Activated CD4-positive, alpha-beta memory T cell treated with anti-CD3 and anti-CD28 coated beads, Interleukin-2, amount 10 ng/mL, durations not matched to agents 7 days and 5 days (primary cell): ENCODE data around the gene PTCD3. TPM values are rescaled to one million over a fixed set of nuclear protein-coding genes. Genes with fewer than 3 reads are reported as not detected.
A peak's percentile ranks its signal among the peaks of the same experiment; 100 is the strongest.

Source experiments
- CTCF ChIA-PET: fragments of 350-600 bp; sonication (Branson Sonifier 250); formaldehyde crosslinking; loops from one replicate; lab custom pipeline; 2021; ENCODE audit warnings: antibody characterized with exemption, inconsistent platforms; lab: Charles Lee
- POLR2A ChIA-PET: fragments of 350-600 bp; sonication (Branson Sonifier 250); formaldehyde crosslinking; loops from one replicate; lab custom pipeline; 2021; ENCODE audit warnings: antibody characterized with exemption; lab: Charles Lee
- DNase-seq: peaks from one replicate; pipeline ENCODE4 v3.0.0-alpha.2; 2020
- H3K27ac Mint-ChIP-seq: one replicate; pipeline ENCODE4 v1.8.0; 2021; ENCODE audit warnings: mild to moderate bottlenecking, mixed read lengths
- H3K27me3 Mint-ChIP-seq: one replicate; pipeline ENCODE4 v1.8.0; 2021; ENCODE audit warnings: mixed read lengths
- H3K36me3 Mint-ChIP-seq: one replicate; pipeline ENCODE4 v1.8.0; 2021; ENCODE audit warnings: low read depth, mixed read lengths
- H3K4me1 Mint-ChIP-seq: one replicate; pipeline ENCODE4 v1.8.0; 2021; ENCODE audit warnings: mixed read lengths
- H3K4me3 Mint-ChIP-seq: one replicate; pipeline ENCODE4 v1.8.0; 2021; ENCODE audit warnings: mild to moderate bottlenecking, mixed read lengths
- H3K9me3 Mint-ChIP-seq: one replicate; pipeline ENCODE4 v1.8.0; 2021; ENCODE audit warnings: mixed read lengths
- total RNA-seq, 2 experiments: library from RNA; stranded (reverse); gene quantifications; one replicate each; pipeline ENCODE4 v1.2.3, GENCODE V29; 2021

The PTCD3 gene
- total RNA-seq, 2 experiments from 2014 or later, result 144 to 149 TPM

DNA sequence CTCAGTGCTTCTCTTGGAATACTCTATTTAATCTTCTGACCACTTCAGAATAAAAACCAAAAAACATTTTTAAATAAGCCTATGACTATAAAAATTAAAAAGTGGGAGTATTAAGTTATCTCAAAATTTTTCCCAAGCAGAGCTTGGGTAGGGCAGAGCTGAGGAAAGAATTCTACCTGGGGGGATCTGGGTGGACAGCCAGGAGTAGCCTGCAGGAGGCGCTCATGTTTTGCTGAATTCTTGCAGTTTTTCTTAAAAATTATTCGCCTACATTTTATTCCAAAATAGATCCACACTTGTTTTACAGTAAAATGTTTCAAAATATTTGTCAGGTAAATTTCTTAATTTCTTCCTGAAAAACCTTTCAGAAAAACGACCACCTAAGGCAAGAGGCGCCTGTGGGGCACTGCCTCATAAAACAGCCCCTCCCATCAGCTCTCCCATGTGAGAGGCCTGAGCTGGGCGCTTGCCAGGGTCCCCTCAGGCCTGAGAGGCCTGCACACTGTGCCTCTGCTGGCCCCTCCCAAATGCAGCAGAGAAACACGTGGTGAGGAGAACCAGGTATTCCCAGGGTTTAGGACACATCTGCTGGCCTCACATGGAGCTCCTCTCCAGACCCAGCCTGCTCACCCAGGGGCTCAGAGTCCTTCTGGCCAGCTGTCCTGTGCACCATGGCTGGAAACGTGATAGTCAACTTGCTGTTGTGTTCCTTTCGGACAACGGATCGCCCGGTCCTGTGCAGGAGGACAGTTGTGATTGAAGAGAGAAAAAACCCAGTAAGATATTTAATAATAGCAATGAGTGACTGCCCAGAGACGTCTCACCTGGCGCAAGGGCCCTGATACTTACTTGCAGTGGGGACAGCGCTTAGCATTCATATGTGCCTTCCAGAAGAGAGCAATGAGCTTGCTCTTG, 17.8 kb upstream of the PTCD3 start:
- H3K9me3 Mint-ChIP-seq, result no peaks in the 10 kb centered on the region
- H3K36me3 Mint-ChIP-seq, result peaks cover 30% of the 10 kb centered on the region
- DNase-seq, result no peak
- CTCF ChIA-PET, result interaction anchor here (0.5 to 2.2 kb wide), 19 partner anchors 8 to 798 kb away, joined by 3 to 15 read pairs (median 4); no protein-coding TSS in a partner anchor
- H3K4me3 Mint-ChIP-seq, result no peak overlapping the region
- no peak overlapping the region for H3K27ac Mint-ChIP-seq
- H3K4me1 Mint-ChIP-seq, result no peaks in the 10 kb centered on the region
- no peaks in the 10 kb centered on the region for H3K27me3 Mint-ChIP-seq
- POLR2A ChIA-PET, result interaction anchor here (1.2 to 2.0 kb wide), 2 partner anchors 16 to 18 kb away, joined by 6 to 8 read pairs; partner anchors contain the start of genes POLR1A and PTCD3

DNA sequence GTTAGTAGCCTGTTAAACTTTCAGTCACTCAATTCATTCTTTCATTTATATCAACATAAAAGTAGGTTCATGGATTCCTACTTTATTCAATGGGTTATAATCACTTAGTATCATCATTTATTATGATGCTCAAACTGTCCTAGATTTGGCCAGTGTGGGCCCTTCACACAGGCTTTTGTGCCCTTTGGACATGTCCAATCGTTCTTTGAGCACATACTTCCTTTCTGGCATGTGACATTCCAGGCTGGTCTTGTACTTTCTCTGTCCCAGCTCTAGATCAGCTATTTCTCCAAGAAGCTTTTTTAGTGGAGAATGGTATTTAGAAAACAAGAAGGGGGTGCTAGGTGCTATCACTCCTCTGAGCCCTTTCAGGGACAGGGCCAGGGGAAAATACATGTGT, 11.8 kb upstream of the PTCD3 start:
- H3K4me3 Mint-ChIP-seq, result no peak overlapping the region
- H3K4me1 Mint-ChIP-seq, result peaks cover 19% of the 10 kb centered on the region
- H3K27ac Mint-ChIP-seq, result no peak overlapping the region
- POLR2A ChIA-PET, result interaction anchor here (2.8 kb wide), 1 partner anchor 12 kb away, joined by 12 read pairs; the partner anchor contains the start of genes POLR1A and PTCD3
- no peak for DNase-seq
- H3K27me3 Mint-ChIP-seq, result no peaks in the 10 kb centered on the region
- peaks cover 52% of the 10 kb centered on the region for H3K36me3 Mint-ChIP-seq
- H3K9me3 Mint-ChIP-seq, result no peaks in the 10 kb centered on the region
- CTCF ChIA-PET, result interaction anchor here (0.6 kb wide), 1 partner anchor 289 kb away, joined by 3 read pairs; no protein-coding TSS in a partner anchor

DNA sequence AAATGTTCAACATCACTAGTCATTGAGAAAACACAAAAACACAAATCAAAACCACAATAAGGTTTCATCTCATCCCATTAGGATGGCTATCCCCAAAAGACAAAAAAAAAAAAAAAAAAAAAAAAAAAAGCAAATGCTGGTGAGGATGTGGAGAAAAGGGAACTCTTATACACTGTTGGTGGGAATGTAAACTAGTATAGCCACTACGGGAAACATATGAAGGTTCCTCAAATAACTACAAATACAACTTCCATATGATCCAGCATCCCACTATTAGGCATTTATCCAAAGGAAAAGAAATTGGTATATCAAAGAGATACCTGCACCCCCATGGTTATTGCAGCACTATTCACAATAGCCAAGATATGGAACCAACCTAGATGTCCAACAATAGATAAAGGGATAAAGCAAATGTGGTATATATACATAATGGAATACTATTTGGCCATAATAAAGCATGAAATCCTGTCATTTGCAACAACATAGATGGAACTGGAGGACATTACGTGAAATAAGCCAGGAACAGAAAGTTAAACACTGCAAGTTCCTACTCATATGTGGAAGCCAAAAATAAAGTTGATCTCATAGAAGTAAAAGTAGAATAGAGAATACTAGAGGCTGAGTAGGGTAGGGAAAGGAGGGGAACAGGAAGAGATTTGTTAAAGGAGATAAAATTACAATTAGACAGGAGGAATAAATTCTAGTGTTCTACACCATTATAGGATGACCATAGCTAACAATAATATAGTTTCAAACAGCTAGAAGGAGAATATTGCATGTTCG, 8.7 kb upstream of the PTCD3 start:
- no peak for DNase-seq
- Mint-ChIP-seq H3K4me1 (peaks cover 32% of the 10 kb centered on the region), H3K36me3 (peaks cover 56% of the 10 kb centered on the region), H3K27ac (no peak overlapping the region), H3K27me3 (no peaks in the 10 kb centered on the region), H3K4me3 (no peak overlapping the region), H3K9me3 (peaks cover 1% of the 10 kb centered on the region)
- POLR2A ChIA-PET, result interaction anchor here (2.8 kb wide), 1 partner anchor 9 kb away, joined by 12 read pairs; the partner anchor contains the start of genes POLR1A and PTCD3
- CTCF ChIA-PET, result interaction anchor here (1.4 to 1.5 kb wide), 2 partner anchors 9 to 270 kb away, joined by 4 to 9 read pairs; no protein-coding TSS in a partner anchor

DNA sequence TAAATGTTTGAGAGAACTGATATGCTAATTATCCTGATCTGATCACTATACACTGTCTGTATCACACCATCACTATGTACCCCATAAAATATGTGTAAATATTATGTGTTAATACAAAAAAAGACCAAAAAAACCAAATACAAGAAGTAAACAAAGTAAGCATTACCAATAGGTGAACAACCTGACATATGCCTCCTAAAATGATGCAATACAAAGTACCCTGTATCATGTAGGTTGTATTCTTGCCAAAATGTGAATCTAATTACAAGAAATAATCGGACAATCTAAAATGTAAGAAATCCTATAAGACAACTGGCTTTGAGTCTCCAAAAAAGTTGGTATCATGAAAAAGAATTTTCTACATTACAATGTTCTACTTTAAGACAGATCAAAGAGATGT, 8.1 kb upstream of the PTCD3 start:
- peaks cover 62% of the 10 kb centered on the region for H3K36me3 Mint-ChIP-seq
- peaks cover 3% of the 10 kb centered on the region for H3K9me3 Mint-ChIP-seq
- CTCF ChIA-PET, result interaction anchor here (0.8 to 1.5 kb wide), 3 partner anchors 10 to 270 kb away, joined by 4 read pairs; no protein-coding TSS in a partner anchor
- H3K4me1 Mint-ChIP-seq, result peaks cover 38% of the 10 kb centered on the region
- no peak overlapping the region for H3K4me3 Mint-ChIP-seq
- no peak overlapping the region for H3K27ac Mint-ChIP-seq
- no peak for DNase-seq
- POLR2A ChIA-PET, result no interaction called here
- H3K27me3 Mint-ChIP-seq, result no peaks in the 10 kb centered on the region

DNA sequence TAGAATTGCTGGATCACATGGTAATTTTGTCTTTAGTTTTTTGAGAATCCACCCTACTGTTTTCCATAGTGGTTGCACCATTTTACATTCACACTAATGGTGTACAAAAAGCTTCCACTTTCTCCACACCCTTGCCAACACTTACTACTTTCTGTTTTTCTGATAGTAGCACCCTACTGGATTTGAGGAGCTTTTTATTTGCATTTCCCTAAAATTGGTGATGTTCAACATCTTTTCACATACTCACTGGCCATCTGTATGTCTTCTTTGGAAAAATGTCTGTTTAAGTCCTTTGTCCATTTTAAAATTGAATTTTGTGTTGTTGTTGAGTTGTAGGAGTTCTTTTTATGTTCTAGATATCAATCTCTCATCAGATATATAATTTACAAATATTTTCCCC, 3.9 kb upstream of the PTCD3 start:
- no peaks in the 10 kb centered on the region for H3K27me3 Mint-ChIP-seq
- ChIA-PET CTCF (interaction anchor here (1.3 to 1.8 kb wide), 2 partner anchors 14 to 275 kb away, joined by 3 to 5 read pairs; no protein-coding TSS in a partner anchor), POLR2A (interaction anchor here (1.1 kb wide), 1 partner anchor 13 kb away, joined by 3 read pairs; no protein-coding TSS in a partner anchor)
- peaks cover 3% of the 10 kb centered on the region for H3K9me3 Mint-ChIP-seq
- no peak for DNase-seq
- H3K4me3 Mint-ChIP-seq, result no peak overlapping the region
- peaks cover 52% of the 10 kb centered on the region for H3K4me1 Mint-ChIP-seq
- peaks cover 50% of the 10 kb centered on the region for H3K36me3 Mint-ChIP-seq
- no peak overlapping the region for H3K27ac Mint-ChIP-seq

DNA sequence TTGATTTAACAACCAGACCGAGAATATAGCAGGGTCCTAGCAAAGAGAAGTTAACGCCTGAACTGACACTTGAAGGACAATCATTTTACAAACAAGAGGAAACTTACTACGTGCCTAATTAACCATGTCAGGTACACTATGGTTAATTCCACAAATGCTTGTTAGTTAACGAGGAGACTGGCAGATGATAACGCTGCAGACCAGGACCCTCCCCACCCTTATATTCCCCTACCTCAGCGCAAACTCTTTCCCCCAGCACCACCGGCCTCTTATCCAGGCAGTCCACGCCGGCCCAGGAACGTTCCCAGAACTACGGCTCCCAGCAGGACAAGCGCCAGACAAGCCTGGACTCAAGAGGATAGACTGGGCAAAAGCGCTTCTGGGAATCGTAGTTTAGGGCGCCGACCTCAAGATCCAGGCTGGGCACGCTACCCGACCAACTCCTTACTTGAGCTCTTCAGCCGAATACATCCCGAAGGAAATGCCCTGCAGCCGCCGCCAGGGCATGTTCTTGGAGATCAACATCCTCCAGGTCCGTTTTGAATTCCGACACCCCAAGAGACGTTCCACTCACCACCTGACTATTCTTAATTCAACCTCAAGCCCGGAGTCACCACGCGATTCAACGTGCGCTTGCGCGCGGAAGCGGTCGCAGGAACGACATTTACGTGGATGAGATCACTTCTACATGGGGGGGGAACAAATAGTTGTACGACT, 625 bp upstream of the PTCD3 start, which contains the start of gene POLR1A:
Gene POLR1A (minus strand): TSS at position 635 of the 717 bp plus-strand sequence. CDS start 110 bp downstream, at position 525.
- DNase-seq, result peak; percentile 89
- ChIA-PET POLR2A (interaction anchor here (0.6 to 2.5 kb wide), 42 partner anchors 10 to 566 kb away, joined by 3 to 21 read pairs (median 4); partner anchors contain the start of genes IMMT, KDM3A, MAT2A and MRPL35), CTCF (interaction anchor here (0.9 to 2.9 kb wide), 9 partner anchors 11 to 278 kb away, joined by 3 to 17 read pairs (median 6); no protein-coding TSS in a partner anchor)
- Mint-ChIP-seq H3K4me3 (peak within 1 kb of the TSS; percentile 80), H3K27ac (peak within 1 kb of the TSS; percentile 92), H3K27me3 (no peaks in the 10 kb centered on the region), H3K36me3 (peaks cover 51% of the 10 kb centered on the region), H3K4me1 (peaks cover 58% of the 10 kb centered on the region), H3K9me3 (peaks cover 3% of the 10 kb centered on the region)

DNA sequence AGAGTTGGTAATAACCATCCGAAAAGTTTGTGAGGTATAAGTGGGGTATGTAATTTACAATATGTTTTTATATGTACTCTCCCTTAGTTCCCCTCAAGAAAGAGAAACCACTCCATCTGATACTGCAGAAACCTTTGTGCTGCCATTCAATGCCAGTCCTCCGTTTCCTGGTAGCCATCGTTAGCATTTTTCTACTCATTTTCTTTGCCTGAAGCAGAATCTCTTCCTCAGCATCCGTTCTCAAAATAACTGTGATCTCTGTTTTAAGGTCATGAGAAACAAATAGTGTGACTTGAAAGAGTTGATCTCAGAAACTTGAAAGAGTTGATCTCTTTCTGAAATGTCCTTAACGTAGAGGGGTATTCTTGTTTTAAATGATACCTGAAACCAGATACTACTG, 996 bp downstream of the PTCD3 start:
- no peak for DNase-seq
- H3K27ac Mint-ChIP-seq, result peak overlapping the region; percentile 92
- H3K4me1 Mint-ChIP-seq, result peaks cover 49% of the 10 kb centered on the region
- peak overlapping the region; percentile 80 for H3K4me3 Mint-ChIP-seq
- CTCF ChIA-PET, result interaction anchor here (1.5 to 2.9 kb wide), 5 partner anchors 27 to 279 kb away, joined by 5 to 17 read pairs (median 8); no protein-coding TSS in a partner anchor
- POLR2A ChIA-PET, result interaction anchor here (1.0 to 2.1 kb wide), 22 partner anchors 9 to 568 kb away, joined by 3 to 21 read pairs (median 8); partner anchors contain the start of genes IMMT, KDM3A, MAT2A and ST3GAL5
- no peaks in the 10 kb centered on the region for H3K27me3 Mint-ChIP-seq
- H3K36me3 Mint-ChIP-seq, result peaks cover 57% of the 10 kb centered on the region
- H3K9me3 Mint-ChIP-seq, result peaks cover 3% of the 10 kb centered on the region

DNA sequence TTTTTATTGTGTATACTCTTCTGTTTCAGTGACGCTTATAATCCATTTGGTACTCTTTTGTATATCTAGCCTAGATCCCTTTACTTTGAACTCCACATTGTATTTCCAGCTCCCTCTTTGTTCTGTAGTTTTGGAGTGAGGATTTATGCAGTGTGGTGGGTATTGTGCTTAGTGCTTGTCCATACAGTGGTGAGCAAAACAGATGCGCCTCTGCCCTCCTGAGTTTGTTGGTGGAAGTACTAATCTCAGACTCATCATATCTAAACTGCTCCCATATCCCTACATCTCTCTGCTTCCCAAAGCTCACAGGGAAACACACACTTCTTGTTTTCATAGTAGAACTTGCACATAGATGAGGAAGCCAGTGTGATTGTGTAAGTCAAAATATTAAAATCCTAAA, 12.1 kb downstream of the PTCD3 start:
- DNase-seq, result no peak
- H3K4me3 Mint-ChIP-seq, result no peak overlapping the region
- no peaks in the 10 kb centered on the region for H3K4me1 Mint-ChIP-seq
- no peaks in the 10 kb centered on the region for H3K9me3 Mint-ChIP-seq
- ChIA-PET POLR2A (interaction anchor here (1.4 to 2.9 kb wide), 3 partner anchors 8 to 18 kb away, joined by 5 to 10 read pairs (median 5); no protein-coding TSS in a partner anchor), CTCF (interaction anchor here (1.6 kb wide), 1 partner anchor 291 kb away, joined by 6 read pairs; no protein-coding TSS in a partner anchor)
- H3K36me3 Mint-ChIP-seq, result peaks cover 81% of the 10 kb centered on the region
- H3K27me3 Mint-ChIP-seq, result no peaks in the 10 kb centered on the region
- H3K27ac Mint-ChIP-seq, result no peak overlapping the region

DNA sequence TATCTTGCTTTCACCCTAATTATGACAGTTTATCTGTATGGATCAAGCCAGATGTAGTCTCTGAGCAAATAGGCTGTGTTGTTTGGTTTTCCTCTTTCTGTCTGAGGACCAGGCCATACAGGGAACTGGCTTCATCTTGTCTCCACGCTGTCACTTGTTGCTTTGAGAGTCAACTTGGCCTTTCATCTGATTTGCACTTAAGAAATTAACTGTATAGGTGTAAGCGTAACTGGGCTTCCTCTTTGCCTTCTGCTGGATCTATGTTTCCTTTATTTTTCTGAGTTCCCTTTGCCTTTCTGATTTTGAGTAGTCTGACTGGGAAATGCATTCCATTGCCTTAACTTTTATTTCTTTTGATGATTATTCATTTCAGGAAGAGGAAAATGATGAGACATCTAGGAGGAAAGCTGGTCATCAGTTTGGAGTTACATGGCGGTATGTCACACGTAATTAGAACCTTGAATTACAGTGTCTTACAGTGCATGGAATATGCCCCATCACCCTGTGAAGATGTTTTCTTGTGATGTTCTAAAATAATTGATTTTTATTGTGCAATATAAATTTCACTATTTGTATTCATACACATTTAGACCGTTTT, 17.4 kb downstream of the PTCD3 start:
- POLR2A ChIA-PET, result no interaction called here
- peaks cover 80% of the 10 kb centered on the region for H3K36me3 Mint-ChIP-seq
- H3K27me3 Mint-ChIP-seq, result no peaks in the 10 kb centered on the region
- H3K4me1 Mint-ChIP-seq, result no peaks in the 10 kb centered on the region
- H3K9me3 Mint-ChIP-seq, result no peaks in the 10 kb centered on the region
- H3K4me3 Mint-ChIP-seq, result no peak overlapping the region
- no peak overlapping the region for H3K27ac Mint-ChIP-seq
- DNase-seq, result no peak
- CTCF ChIA-PET, result interaction anchor here (0.6 to 1.5 kb wide), 2 partner anchors 43 to 243 kb away, joined by 3 read pairs; no protein-coding TSS in a partner anchor

DNA sequence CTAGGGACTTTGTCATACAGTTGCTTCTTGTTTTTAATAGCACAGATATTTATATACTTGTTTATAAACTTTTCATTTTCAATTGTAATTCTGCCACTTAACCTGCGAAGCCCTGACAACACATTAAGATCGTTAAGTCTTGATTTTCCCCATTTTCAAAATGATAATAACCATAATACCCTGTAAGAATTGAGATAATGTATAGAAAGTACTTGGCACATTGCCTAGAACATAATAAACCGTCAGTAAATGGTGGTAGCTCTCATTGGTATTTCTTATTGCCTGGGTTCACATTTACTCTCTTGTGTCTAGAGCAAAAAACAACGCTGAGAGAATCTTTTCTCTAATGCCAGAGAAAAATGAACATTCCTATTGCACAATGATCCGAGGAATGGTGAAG, 18.6 kb downstream of the PTCD3 start:
- no peaks in the 10 kb centered on the region for H3K4me1 Mint-ChIP-seq

DNA sequence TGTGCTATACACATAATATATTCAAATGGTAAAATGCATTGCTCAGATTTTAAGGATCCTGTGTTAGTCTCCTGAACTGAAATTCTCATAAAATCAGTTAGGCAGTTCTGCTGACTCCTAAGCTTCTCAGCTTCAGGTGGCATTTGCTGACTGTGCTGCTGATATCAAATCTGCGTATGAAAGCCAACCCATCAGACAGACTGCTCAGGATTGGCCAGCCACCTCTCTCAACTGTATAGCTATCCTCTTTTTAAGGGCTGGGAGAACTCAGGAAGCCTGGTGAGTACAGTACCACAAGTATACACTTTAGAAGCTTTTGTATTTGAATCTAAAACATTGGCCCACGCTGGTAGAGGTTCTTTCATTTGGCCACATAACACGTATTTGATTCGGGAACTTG, 28.7 kb downstream of the PTCD3 start:
- CTCF ChIA-PET, result interaction anchor here (1.4 to 1.8 kb wide), 2 partner anchors 46 to 307 kb away, joined by 3 to 5 read pairs; no protein-coding TSS in a partner anchor
- H3K9me3 Mint-ChIP-seq, result no peaks in the 10 kb centered on the region
- peaks cover 95% of the 10 kb centered on the region for H3K36me3 Mint-ChIP-seq
- no peak overlapping the region for H3K4me3 Mint-ChIP-seq
- DNase-seq, result no peak
- H3K4me1 Mint-ChIP-seq, result peaks cover 5% of the 10 kb centered on the region
- POLR2A ChIA-PET, result no interaction called here
- no peak overlapping the region for H3K27ac Mint-ChIP-seq
- no peaks in the 10 kb centered on the region for H3K27me3 Mint-ChIP-seq

More for the DNA sequence above, 18.6 kb downstream of the PTCD3 start:
- Mint-ChIP-seq H3K9me3 (no peaks in the 10 kb centered on the region), H3K27me3 (no peaks in the 10 kb centered on the region), H3K27ac (no peak overlapping the region), H3K36me3 (peaks cover 79% of the 10 kb centered on the region), H3K4me3 (no peak overlapping the region)
- POLR2A ChIA-PET, result no interaction called here
- CTCF ChIA-PET, result interaction anchor here (1.5 kb wide), 1 partner anchor 45 kb away, joined by 3 read pairs; no protein-coding TSS in a partner anchor
- DNase-seq, result no peak
